Vagina (tissue), 2 donors: Measurements from ENCODE around the gene FRMD4A.

ENCODE experiments used
- POLR2A ChIP-seq, 2 donors: fragments of 450-650 bp; IDR thresholded peaks; one replicate each; pipeline ENCODE4 v1.6.1; 2017; ENCODE audit warnings: antibody characterized with exemption in 2 of 2, mild to moderate bottlenecking in 2 of 2, moderate library complexity in 2 of 2
- POLR2AphosphoS5 ChIP-seq, 2 donors: sonication (generic); formaldehyde crosslinking; IDR thresholded peaks; one replicate each; pipeline ENCODE4 v1.9.0; 2017; ENCODE audit warnings: antibody characterized with exemption in 2 of 2, mild to moderate bottlenecking in 2 of 2, low read depth in 1 of 2; ENCODE audit not compliant: insufficient read depth in 1 of 2
- TF ChIP-seq, protein P1 (sequence below), 3 experiments: fragments of 450-650 bp in 2 of 3; fragments of 200-600 bp in 1 of 3; sonication (generic) in 1 of 3; IDR thresholded peaks; one replicate each; pipeline ENCODE4 v1.5.1; 2017 to 2019; ENCODE audit warnings: antibody characterized with exemption in 3 of 3, mild to moderate bottlenecking in 2 of 3, moderate library complexity in 2 of 3

- no peak for TF ChIP-seq POLR2A (IDR thresholded peaks at IDR 0.05)
- TF ChIP-seq, protein P1, sequence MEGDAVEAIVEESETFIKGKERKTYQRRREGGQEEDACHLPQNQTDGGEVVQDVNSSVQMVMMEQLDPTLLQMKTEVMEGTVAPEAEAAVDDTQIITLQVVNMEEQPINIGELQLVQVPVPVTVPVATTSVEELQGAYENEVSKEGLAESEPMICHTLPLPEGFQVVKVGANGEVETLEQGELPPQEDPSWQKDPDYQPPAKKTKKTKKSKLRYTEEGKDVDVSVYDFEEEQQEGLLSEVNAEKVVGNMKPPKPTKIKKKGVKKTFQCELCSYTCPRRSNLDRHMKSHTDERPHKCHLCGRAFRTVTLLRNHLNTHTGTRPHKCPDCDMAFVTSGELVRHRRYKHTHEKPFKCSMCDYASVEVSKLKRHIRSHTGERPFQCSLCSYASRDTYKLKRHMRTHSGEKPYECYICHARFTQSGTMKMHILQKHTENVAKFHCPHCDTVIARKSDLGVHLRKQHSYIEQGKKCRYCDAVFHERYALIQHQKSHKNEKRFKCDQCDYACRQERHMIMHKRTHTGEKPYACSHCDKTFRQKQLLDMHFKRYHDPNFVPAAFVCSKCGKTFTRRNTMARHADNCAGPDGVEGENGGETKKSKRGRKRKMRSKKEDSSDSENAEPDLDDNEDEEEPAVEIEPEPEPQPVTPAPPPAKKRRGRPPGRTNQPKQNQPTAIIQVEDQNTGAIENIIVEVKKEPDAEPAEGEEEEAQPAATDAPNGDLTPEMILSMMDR (IDR thresholded peaks at IDR 0.05) = no peak
- no peak for TF ChIP-seq POLR2AphosphoS5 (IDR thresholded peaks at IDR 0.05; ENCODE audit: insufficient read depth in 1 of 2, low read depth in 1 of 2)
These were observed 44.2 kb upstream of the FRMD4A start for GRCh38 chr10:14374745-14375445.
